Endothelial cell of umbilical vein (primary cell): ENCODE measurements around the gene CAPG. TPM values are rescaled to one million over a fixed set of nuclear protein-coding genes. Genes with fewer than 3 reads are reported as not detected.

ENCODE experiments used
- BruUV-seq: library from RNA; stranded (reverse); fragments of 400-500 nt; replicated peaks from 2 replicates; lab custom pipeline; 2021; lab: Mats Ljungman, UMichigan
- CTCF ChIA-PET: fragments of 300-600, 350-600 bp; sonication (Branson Sonifier 250); formaldehyde crosslinking; loops from one replicate; lab custom pipeline; 2021; ENCODE audit warnings: antibody characterized with exemption, inconsistent platforms; lab: Charles Lee
- POLR2A ChIA-PET: fragments of 300-600, 350-600 bp; sonication (Branson Sonifier 250); formaldehyde crosslinking; loops from one replicate; lab custom pipeline; 2021; ENCODE audit warnings: antibody characterized with exemption, inconsistent platforms; lab: Charles Lee
- DNase-seq: peaks from one replicate; pipeline ENCODE4 v3.0.0-alpha.2; 2011; ENCODE audit warnings: low read depth, low spot score
- FAIRE-seq: peaks from 2 replicates; lab custom pipeline; 2011; peaks lifted over from hg19 to GRCh38; lab: Jason Lieb, UNC
- H2AFZ ChIP-seq: 2 replicates; pipeline ENCODE4 v1.6.0; 2012; ENCODE audit warnings: low read depth, low read length, control low read depth, inconsistent platforms
- H3K27ac ChIP-seq: 2 replicates; pipeline ENCODE4 v1.5.1; 2011; ENCODE audit warnings: low read depth, mild to moderate bottlenecking, control low read depth, low read length, moderate library complexity; ENCODE audit not compliant: insufficient read depth
- H3K27me3 ChIP-seq, 2 experiments: 2 replicates each; pipeline versions ENCODE4 v1.6.0 to v1.6.1; 2011; ENCODE audit warnings: low read length in 2 of 2, mixed read lengths in 1 of 2; ENCODE audit not compliant: control insufficient read depth in 2 of 2, insufficient read depth in 2 of 2
- H3K36me3 ChIP-seq, 2 experiments: 2 replicates in 1 of 2; 3 replicates in 1 of 2; pipeline ENCODE4 v1.5.1; 2011; ENCODE audit warnings: low read length in 2 of 2, mild to moderate bottlenecking in 1 of 2, moderate library complexity in 1 of 2; ENCODE audit not compliant: control insufficient read depth in 2 of 2, insufficient read depth in 2 of 2; ENCODE audit errors: extremely low read depth in 1 of 2
- H3K4me1 ChIP-seq: 3 replicates; pipeline ENCODE4 v1.5.1; 2011; ENCODE audit warnings: mild to moderate bottlenecking, low read length; ENCODE audit not compliant: control insufficient read depth, insufficient read depth; ENCODE audit errors: extremely low read depth
- H3K4me2 ChIP-seq: 2 replicates; pipeline ENCODE4 v1.6.1; 2011; ENCODE audit warnings: low read length, control low read depth, mixed read lengths; ENCODE audit not compliant: insufficient read depth
- H3K4me3 ChIP-seq, 3 experiments: fragments of 200-600 bp in 1 of 3; sonication (generic), shearing (Covaris generic) in 1 of 3; replicated peaks in 1 of 3; 2 replicates each; pipeline ENCODE4 v1.5.1; 2011 to 2016; ENCODE audit warnings: control low read depth in 3 of 3, low read length in 3 of 3, mild to moderate bottlenecking in 2 of 3, inconsistent platforms in 1 of 3, low read depth in 1 of 3, moderate library complexity in 1 of 3; ENCODE audit not compliant: insufficient read depth in 1 of 3
- H3K79me2 ChIP-seq: 2 replicates; pipeline ENCODE4 v1.6.0; 2012; ENCODE audit warnings: low read length, inconsistent platforms; ENCODE audit not compliant: control insufficient read depth, insufficient read depth
- H3K9ac ChIP-seq: replicated peaks from 2 replicates; pipeline ENCODE3; 2011; ENCODE audit warnings: low read length, control low read depth; ENCODE audit not compliant: insufficient read depth; ENCODE audit errors: extremely low read depth
- H3K9me1 ChIP-seq: replicated peaks from 3 replicates; pipeline ENCODE4 v1.6.0; 2011; ENCODE audit warnings: mild to moderate bottlenecking, low read length; ENCODE audit not compliant: control insufficient read depth, insufficient read depth; ENCODE audit errors: extremely low read depth
- H3K9me3 ChIP-seq: replicated peaks from 2 replicates; pipeline ENCODE4 v1.5.1; 2012; ENCODE audit warnings: low read length, inconsistent platforms; ENCODE audit not compliant: control insufficient read depth, insufficient read depth
- H4K20me1 ChIP-seq: replicated peaks from 2 replicates; pipeline ENCODE3; 2011; ENCODE audit warnings: mild to moderate bottlenecking, low read length; ENCODE audit not compliant: control insufficient read depth, insufficient read depth; ENCODE audit errors: extremely low read depth
- EZH2 ChIP-seq: IDR thresholded peaks from 2 replicates; pipeline ENCODE4 v1.6.1; 2012; ENCODE audit warnings: borderline replicate concordance, low read depth, mild to moderate bottlenecking, moderate library complexity, low read length, inconsistent platforms; ENCODE audit not compliant: severe bottlenecking
- FOS ChIP-seq: IDR thresholded peaks from 2 replicates; pipeline ENCODE4 v1.6.1; 2011; ENCODE audit warnings: mild to moderate bottlenecking, low read length, moderate library complexity, borderline replicate concordance; ENCODE audit not compliant: insufficient read depth
- JUN ChIP-seq: IDR thresholded peaks from 2 replicates; pipeline ENCODE4 v1.6.1; 2011; ENCODE audit warnings: borderline replicate concordance, low read depth; ENCODE audit not compliant: insufficient read length, insufficient read depth
- dilution Hi-C: fragments of 300-500 bp; cut with MboI; formaldehyde crosslinking; loops from one replicate; pipeline ENCODE4 v1.15.0; 2019; ENCODE audit warnings: low sequenced_read_pairs; ENCODE audit not compliant: extremely low pct_ligation_motif_present
- intact Hi-C: fragments of 100-400 bp; cut with micrococcal nuclease; formaldehyde crosslinking; loops from one replicate; pipeline ENCODE4 v1.10.0; 2022
- polyA plus RNA-seq, 4 experiments: library from polyadenylated mRNA; depleted of rRNA in 3 of 4; stranded (reverse) in 3 of 4; unstranded in 1 of 4; fragments of >200 nt; gene quantifications; 2 replicates each; pipeline versions ENCODE4 v1.2.1 to v1.2.3, GENCODE V29; 2011 to 2012; ENCODE audit warnings: missing spikeins in 1 of 4
- total RNA-seq: library from RNA; stranded (reverse); gene quantifications from 2 replicates; pipeline ENCODE4 v1.2.3, GENCODE V29; 2021
- TF ChIP-seq, protein P1 (sequence below): IDR thresholded peaks from 2 replicates; pipeline ENCODE4 v1.6.1; 2011; ENCODE audit not compliant: insufficient read depth, insufficient read length

Gene CAPG
- total and polyA plus RNA-seq, 2 donors (not counting 3 experiments of a cell fraction or from before 2014, with no cell fraction given) = 107 to 115 TPM

- ChIA-PET CTCF (interaction anchor here (7.2 kb wide), 1 partner anchor 157 kb away, joined by 99 read pairs; no protein-coding TSS in a partner anchor), POLR2A (interaction anchor here (0.6 kb wide), 1 partner anchor 34 kb away, joined by 3 read pairs; no protein-coding TSS in a partner anchor)
- Histone ChIP-seq H3K79me2 (no peaks in the 10 kb centered on the region), H2AFZ (no peak overlapping the region), H3K9ac (no peak overlapping the region), H4K20me1 (no peaks in the 10 kb centered on the region), H3K9me1 (no peaks in the 10 kb centered on the region), H3K9me3 (no peaks in the 10 kb centered on the region), H3K27me3 (no peaks in the 10 kb centered on the region), H3K27ac (no peak overlapping the region), H3K4me3 (no peak overlapping the region), H3K4me1 (no peaks in the 10 kb centered on the region), H3K4me2 (no peak overlapping the region), H3K36me3 (peaks cover 2 to 13% of the 10 kb centered on the region in 2 experiments)
- DNase-seq = no peak
- TF ChIP-seq JUN (no peak), EZH2 (no peak), FOS (no peak)
- TF ChIP-seq, protein P1, sequence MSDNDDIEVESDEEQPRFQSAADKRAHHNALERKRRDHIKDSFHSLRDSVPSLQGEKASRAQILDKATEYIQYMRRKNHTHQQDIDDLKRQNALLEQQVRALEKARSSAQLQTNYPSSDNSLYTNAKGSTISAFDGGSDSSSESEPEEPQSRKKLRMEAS = no peak
- no TSS peak for BruUV-seq
- FAIRE-seq = no peak
- dilution Hi-C loops = no loop called here
- intact Hi-C loops = no loop called here
These were observed 15.9 kb downstream of the CAPG start for GRCh38 chr2:85394261-85394681.

- no peak overlapping the region for H2AFZ ChIP-seq
- no TSS peak for BruUV-seq
- no peak overlapping the region for H3K9ac ChIP-seq
- no peaks in the 10 kb centered on the region for H4K20me1 ChIP-seq
- H3K36me3 ChIP-seq = peaks cover 2 to 12% of the 10 kb centered on the region in 2 experiments
- intact Hi-C loops (no loop called here), dilution Hi-C loops (no loop called here)
- no peak for DNase-seq
- H3K9me3 ChIP-seq = no peaks in the 10 kb centered on the region
- H3K27me3 ChIP-seq = no peaks in the 10 kb centered on the region
- no peak overlapping the region for H3K4me3 ChIP-seq
- no peaks in the 10 kb centered on the region for H3K9me1 ChIP-seq
- no peak overlapping the region for H3K4me2 ChIP-seq
- no peaks in the 10 kb centered on the region for H3K79me2 ChIP-seq
- FAIRE-seq = no peak
- no peaks in the 10 kb centered on the region for H3K4me1 ChIP-seq
- ChIA-PET CTCF (interaction anchor here (7.2 kb wide), 1 partner anchor 157 kb away, joined by 99 read pairs; no protein-coding TSS in a partner anchor), POLR2A (no interaction called here)
- TF ChIP-seq FOS = no peak
- TF ChIP-seq, protein P1 = no peak
- no peak overlapping the region for H3K27ac ChIP-seq
These were observed 16.3 kb downstream of the CAPG start for GRCh38 chr2:85393836-85394235.
